GM21367 (cell line): ENCODE measurements around the gene VKORC1L1.
"Not testable (repeated sequence)": the region's sequence is repeated elsewhere in the genome, so short reads cannot be mapped to it uniquely, and the experiment has no call there.

ENCODE experiments used
- ATAC-seq: cut with Tn5 transposase; IDR thresholded peaks from one replicate; pipeline ENCODE4 v1.9.1; 2021; ENCODE audit not compliant: unreplicated experiment

The VKORC1L1 gene

GRCh38 chr7:65931685-65932084 lies 58.8 kb downstream of the VKORC1L1 start:
- ATAC-seq = no peak

- ATAC-seq = no peak
Observed at GRCh38 chr7:65937296-65937695, 64.4 kb downstream of the VKORC1L1 start.

- ATAC-seq = no peak
Observed at GRCh38 chr7:65938336-65938895, 65.5 kb downstream of the VKORC1L1 start.

- not testable (repeated sequence) for ATAC-seq
Observed at GRCh38 chr7:65945787-65946186, 72.9 kb downstream of the VKORC1L1 start.

- ATAC-seq = no peak
Observed at GRCh38 chr7:65946904-65947303, 74.0 kb downstream of the VKORC1L1 start.

- ATAC-seq = no peak
Observed at GRCh38 chr7:65951837-65952578, 79.1 kb downstream of the VKORC1L1 start.

GRCh38 chr7:65953001-65953720 lies 80.3 kb downstream of the VKORC1L1 start:
- no peak for ATAC-seq

GRCh38 chr7:65953890-65954450 lies 81.1 kb downstream of the VKORC1L1 start:
- ATAC-seq = no peak

GRCh38 chr7:65955718-65956117 lies 82.8 kb downstream of the VKORC1L1 start:
- ATAC-seq = no peak

GRCh38 chr7:65960351-65961074 lies 87.6 kb downstream of the VKORC1L1 start:
- no peak for ATAC-seq

GRCh38 chr7:65962033-65962432 lies 89.2 kb downstream of the VKORC1L1 start:
- no peak for ATAC-seq

- ATAC-seq = not testable (repeated sequence)
Observed at GRCh38 chr7:65964671-65965070, 91.8 kb downstream of the VKORC1L1 start.

GRCh38 chr7:65966146-65966545 lies 93.3 kb downstream of the VKORC1L1 start:
- no peak for ATAC-seq

GRCh38 chr7:65967361-65968155 lies 94.7 kb downstream of the VKORC1L1 start:
- no peak for ATAC-seq

GRCh38 chr7:65968256-65969185 lies 95.6 kb downstream of the VKORC1L1 start:
- no peak for ATAC-seq

- ATAC-seq = no peak
Observed at GRCh38 chr7:65971021-65971420, 98.1 kb downstream of the VKORC1L1 start.

- no peak for ATAC-seq
Observed at GRCh38 chr7:65972976-65973375, 100.1 kb downstream of the VKORC1L1 start.

- no peak for ATAC-seq
Observed at GRCh38 chr7:65974191-65974801, 101.4 kb downstream of the VKORC1L1 start.

- ATAC-seq = no peak
Observed at GRCh38 chr7:65974876-65975275, 102.0 kb downstream of the VKORC1L1 start.
